GM23248 (cell line): ENCODE measurements around the gene PNMA6E. TPM values are rescaled to one million over a fixed set of nuclear protein-coding genes. Genes with fewer than 3 reads are reported as not detected.
"Not testable (repeated sequence)": the region's sequence is repeated elsewhere in the genome, so short reads cannot be mapped to it uniquely, and the experiment has no call there.

Source experiments
- DNase-seq: peaks from one replicate; pipeline ENCODE4 v3.0.0-alpha.2; 2015
- H2AFZ ChIP-seq: fragments of 200-600 bp; sonication (generic); 2 replicates; pipeline ENCODE4 v1.6.1; 2016; ENCODE audit warnings: antibody characterized with exemption
- H3F3A ChIP-seq: fragments of 200-600 bp; sonication (generic); 2 replicates; pipeline ENCODE4 v1.6.1; 2016; ENCODE audit warnings: mild to moderate bottlenecking, antibody characterized with exemption, mixed run types; ENCODE audit not compliant: insufficient read depth
- H3K27ac ChIP-seq: fragments of 200-600 bp; sonication (generic); 2 replicates; pipeline ENCODE4 v1.5.1; 2016; ENCODE audit warnings: mild to moderate bottlenecking
- H3K27me3 ChIP-seq: fragments of 200-600 bp; sonication (generic); replicated peaks from 2 replicates; pipeline ENCODE4 v1.6.1; 2016; ENCODE audit warnings: mild to moderate bottlenecking; ENCODE audit not compliant: insufficient read depth
- H3K36me3 ChIP-seq: fragments of 200-600 bp; sonication (generic); 2 replicates; pipeline ENCODE4 v1.6.1; 2016; ENCODE audit warnings: low read depth, mild to moderate bottlenecking
- H3K4me1 ChIP-seq: fragments of 200-600 bp; sonication (generic); 2 replicates; pipeline ENCODE4 v1.6.1; 2016; ENCODE audit warnings: mild to moderate bottlenecking; ENCODE audit not compliant: insufficient read depth
- H3K4me2 ChIP-seq: fragments of 200-600 bp; sonication (generic); one replicate; pipeline ENCODE4 v1.6.1; 2016; ENCODE audit warnings: mild to moderate bottlenecking; ENCODE audit not compliant: unreplicated experiment
- H3K4me3 ChIP-seq: fragments of 200-600 bp; sonication (generic); 2 replicates; pipeline ENCODE4 v1.5.1; 2016; ENCODE audit warnings: mild to moderate bottlenecking
- H3K79me2 ChIP-seq: fragments of 200-600 bp; sonication (generic); 2 replicates; pipeline ENCODE4 v1.6.1; 2016; ENCODE audit warnings: mild to moderate bottlenecking; ENCODE audit not compliant: insufficient read depth
- H3K9ac ChIP-seq: fragments of 200-600 bp; sonication (generic); 2 replicates; pipeline ENCODE4 v1.6.1; 2016; ENCODE audit warnings: mild to moderate bottlenecking
- H3K9me2 ChIP-seq: fragments of 200-600 bp; sonication (generic); 2 replicates; pipeline ENCODE4 v1.6.1; 2016; ENCODE audit warnings: mixed run types, mild to moderate bottlenecking, moderate library complexity; ENCODE audit not compliant: insufficient read depth
- H3K9me3 ChIP-seq: fragments of 200-600 bp; sonication (generic); one replicate; pipeline ENCODE4 v1.6.1; 2017; ENCODE audit warnings: low read depth
- H4K20me1 ChIP-seq: fragments of 200-600 bp; sonication (generic); 2 replicates; pipeline ENCODE4 v1.6.0; 2016; ENCODE audit not compliant: insufficient read depth
- EZH2 ChIP-seq: fragments of 200-600 bp; sonication (generic); IDR thresholded peaks from 2 replicates; pipeline ENCODE4 v1.6.1; 2018; ENCODE audit warnings: antibody characterized with exemption, mild to moderate bottlenecking; ENCODE audit not compliant: insufficient read depth, poor library complexity, severe bottlenecking
- EZH2phosphoT487 ChIP-seq: fragments of 200-600 bp; sonication (generic); IDR thresholded peaks from 2 replicates; pipeline ENCODE4 v1.6.1; 2018; ENCODE audit warnings: antibody characterized with exemption, moderate library complexity, mild to moderate bottlenecking, low read depth; ENCODE audit not compliant: insufficient read depth
- WGBS, 2 experiments: methylation state at CpG; one replicate each; pipeline ENCODE4 v1.1.6; 2015 to 2017; ENCODE audit warnings: low lambda C conversion rate in 2 of 2, low coverage in 1 of 2; ENCODE audit errors: missing lambda C conversion rate in 2 of 2; 5-methylcytosine and 5-hydroxymethylcytosine counted together
- in situ Hi-C: fragments of 300-500 bp; cut with MboI; formaldehyde crosslinking; loops from 2 replicates; pipeline ENCODE4 v1.15.0; 2020
- polyA plus RNA-seq: library from polyadenylated mRNA; unstranded; fragments of >200 nt; fragmentation: Nextera tagmentation; extraction: Ambion mirVana; gene quantifications from 2 replicates; pipeline ENCODE4 v1.2.1, GENCODE V29; 2016
- total RNA-seq: library from RNA; depleted of rRNA; stranded (reverse); fragments of >200 nt; shearing (Covaris generic); gene quantifications from 2 replicates; pipeline ENCODE4 v1.2.3, GENCODE V29; 2014

PNMA6E gene
- total and polyA plus RNA-seq, 2 experiments from 2014 or later: not detected

DNA sequence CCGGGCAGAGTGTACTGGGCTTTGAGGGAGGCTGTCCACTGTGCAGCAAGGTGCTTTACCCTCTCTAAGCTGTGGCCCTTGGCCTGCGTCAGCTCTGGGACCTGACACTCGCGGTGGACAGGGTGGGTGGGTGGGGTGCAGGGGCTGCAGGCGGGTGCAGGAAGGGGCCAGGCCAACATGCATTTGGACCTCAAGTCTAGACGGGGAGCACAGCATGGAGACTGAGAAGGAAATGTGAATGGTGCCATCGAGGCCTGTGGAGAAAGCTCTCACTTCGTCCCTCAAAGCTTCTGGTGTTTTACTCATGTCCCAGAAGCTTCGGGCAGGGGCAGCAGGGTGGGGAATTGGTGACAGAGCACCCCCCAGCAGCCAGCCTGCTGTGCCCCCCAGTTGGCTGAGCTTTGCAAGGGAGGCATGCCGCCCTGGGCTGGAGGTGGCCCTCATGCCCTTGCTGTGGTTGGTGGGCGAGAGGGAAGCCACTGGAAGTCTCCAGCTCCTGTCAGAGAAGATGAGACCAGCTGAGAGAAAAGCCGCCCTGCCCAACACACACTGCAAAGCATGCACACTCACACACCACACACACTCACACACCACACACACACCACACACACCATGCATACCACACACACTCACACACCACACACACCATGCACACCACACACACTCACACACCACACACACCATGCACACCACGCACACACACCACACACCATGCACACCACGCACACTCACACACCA lies 12.3 kb downstream of the PNMA6E start:
- TF ChIP-seq EZH2phosphoT487 (no peak), EZH2 (no peak)
- Histone ChIP-seq H3K4me1 (no peaks in the 10 kb centered on the region), H3K4me3 (no peak overlapping the region), H3K4me2 (no peak overlapping the region), H3K79me2 (no peaks in the 10 kb centered on the region), H4K20me1 (no peaks in the 10 kb centered on the region), H3K27me3 (no peaks in the 10 kb centered on the region), H3K27ac (no peak overlapping the region), H3K9me2 (no peaks in the 10 kb centered on the region), H3F3A (no peaks in the 10 kb centered on the region), H3K36me3 (no peaks in the 10 kb centered on the region), H2AFZ (no peak overlapping the region), H3K9ac (no peak overlapping the region), H3K9me3 (no peaks in the 10 kb centered on the region)
- DNase-seq: no peak
- in situ Hi-C loops: no loop called here
- WGBS, 2 experiments: 50 to 80% methylated on average over 2 to 9 of the region's 14 CpGs

DNA sequence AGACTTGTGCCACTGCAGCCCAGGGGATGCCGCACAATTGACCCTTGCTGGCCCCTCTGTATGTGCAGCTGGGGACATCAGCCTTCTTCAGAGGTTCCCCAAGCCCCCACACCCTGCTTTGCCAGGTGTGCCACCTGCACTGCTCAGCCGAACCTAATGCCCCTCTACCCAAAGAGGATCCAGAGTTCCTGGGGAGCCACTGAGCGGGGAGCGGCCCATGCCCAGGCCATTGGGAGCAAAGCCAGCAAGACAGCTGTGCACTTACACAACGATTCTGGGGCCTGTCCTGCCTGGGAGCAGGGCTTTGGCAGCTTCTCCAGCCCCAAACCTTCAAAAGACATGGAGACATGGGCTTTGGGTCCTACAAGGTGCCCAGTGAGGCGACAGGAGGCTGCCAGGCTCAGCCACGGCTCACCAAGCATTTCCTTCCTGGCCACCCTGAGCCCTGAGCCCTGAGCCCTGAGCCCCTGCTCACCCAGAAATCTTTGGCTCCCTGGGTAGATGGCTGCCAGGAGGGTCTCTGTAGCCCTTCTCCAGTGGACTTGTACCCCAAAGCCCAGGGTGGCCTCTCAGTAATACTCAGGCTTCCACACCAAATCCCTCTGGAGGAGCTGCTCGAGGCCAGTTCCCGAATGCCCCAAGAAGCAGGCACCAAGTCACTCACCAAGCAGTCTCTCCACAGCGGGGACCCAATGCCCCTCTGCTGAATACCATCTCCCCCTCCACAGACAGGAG lies 13.0 kb downstream of the PNMA6E start:
- Histone ChIP-seq H3K4me2 (no peak overlapping the region), H3K9me2 (no peaks in the 10 kb centered on the region), H3K9me3 (no peaks in the 10 kb centered on the region), H3K9ac (no peak overlapping the region), H4K20me1 (no peaks in the 10 kb centered on the region), H2AFZ (no peak overlapping the region), H3K36me3 (no peaks in the 10 kb centered on the region), H3K27ac (no peak overlapping the region), H3K4me3 (no peak overlapping the region), H3K27me3 (no peaks in the 10 kb centered on the region), H3K4me1 (no peaks in the 10 kb centered on the region), H3K79me2 (no peaks in the 10 kb centered on the region), H3F3A (no peaks in the 10 kb centered on the region)
- in situ Hi-C loops: no loop called here
- TF ChIP-seq EZH2 (no peak), EZH2phosphoT487 (no peak)
- no peak for DNase-seq
- 58 to 79% methylated on average over 6 to 8 of the region's 10 CpGs for WGBS, 2 experiments

DNA sequence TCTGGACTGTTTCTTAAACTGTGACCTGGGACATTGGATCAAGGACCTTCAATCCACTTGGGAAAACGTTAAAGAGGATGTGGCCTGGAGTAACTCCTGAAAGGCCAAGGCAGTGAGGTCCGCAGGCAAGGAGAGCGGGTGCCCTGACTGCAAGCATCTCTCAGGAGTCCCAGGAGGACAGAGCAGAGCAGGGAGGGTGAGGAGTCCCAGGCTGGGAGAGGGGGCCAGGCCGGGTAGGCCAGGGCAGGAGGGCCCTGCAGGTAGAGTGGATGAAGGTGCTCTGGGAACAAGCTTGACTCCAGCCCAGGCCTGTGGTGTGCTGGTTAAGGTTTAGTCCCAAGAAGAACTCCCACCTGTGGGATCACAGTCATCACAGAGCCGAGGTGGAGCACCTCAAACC lies 13.8 kb downstream of the PNMA6E start:
- 46 to 57% methylated on average over 3 to 4 of the region's 5 CpGs for WGBS, 2 experiments
- H3K4me1 ChIP-seq: no peaks in the 10 kb centered on the region
- H3K27me3 ChIP-seq: no peaks in the 10 kb centered on the region

DNA sequence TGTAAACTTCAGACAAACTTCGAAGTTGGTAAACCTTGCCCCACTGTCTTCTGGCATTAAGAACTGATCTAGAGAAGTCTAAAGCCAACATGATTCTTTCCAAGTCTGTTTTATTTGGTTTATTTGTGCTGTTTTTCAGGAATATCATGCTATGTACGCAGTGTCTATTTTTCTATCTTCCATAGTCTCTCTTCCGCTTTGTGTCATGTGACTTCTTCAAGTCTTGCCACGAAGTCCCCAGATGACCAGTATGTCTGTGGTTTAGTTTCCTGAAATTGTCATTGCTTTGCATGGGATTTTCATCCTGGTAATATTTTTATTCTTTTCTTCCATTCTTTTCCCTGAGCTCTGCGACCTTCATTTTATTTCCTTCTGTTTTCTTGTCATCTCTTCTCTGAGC lies 15.1 kb downstream of the PNMA6E start:
- WGBS, 2 experiments: 53 to 57% methylated on average over 5 of the region's 5 CpGs
- Histone ChIP-seq H3F3A (no peaks in the 10 kb centered on the region), H3K4me1 (peaks cover 3% of the 10 kb centered on the region), H3K4me3 (no peak overlapping the region), H3K9me3 (no peaks in the 10 kb centered on the region), H2AFZ (no peak overlapping the region), H3K36me3 (no peaks in the 10 kb centered on the region), H3K27ac (no peak overlapping the region), H3K27me3 (no peaks in the 10 kb centered on the region), H4K20me1 (no peaks in the 10 kb centered on the region), H3K79me2 (no peaks in the 10 kb centered on the region), H3K9me2 (no peaks in the 10 kb centered on the region), H3K4me2 (no peak overlapping the region), H3K9ac (no peak overlapping the region)
- no peak for DNase-seq
- TF ChIP-seq EZH2phosphoT487: no peak
- no peak for TF ChIP-seq EZH2
- in situ Hi-C loops: no loop called here

More for the DNA sequence above, 13.8 kb downstream of the PNMA6E start:
- Histone ChIP-seq H2AFZ (no peak overlapping the region), H4K20me1 (no peaks in the 10 kb centered on the region), H3K9me2 (no peaks in the 10 kb centered on the region), H3K9me3 (no peaks in the 10 kb centered on the region), H3K4me2 (no peak overlapping the region), H3K4me3 (no peak overlapping the region), H3K36me3 (no peaks in the 10 kb centered on the region), H3K9ac (no peak overlapping the region), H3K27ac (no peak overlapping the region), H3K79me2 (no peaks in the 10 kb centered on the region), H3F3A (no peaks in the 10 kb centered on the region)
- TF ChIP-seq EZH2phosphoT487 (no peak), EZH2 (no peak)
- in situ Hi-C loops: no loop called here
- DNase-seq: no peak

- H3K9ac ChIP-seq, H3K4me2 ChIP-seq: not testable (repeated sequence)
- 30 to 40% methylated on average over 1 to 2 of the region's 2 CpGs for WGBS, 2 experiments
Observed at GRCh38 chrX:153384973-153385372, 16.2 kb downstream of the PNMA6E start.

More at GRCh38 chrX:153384973-153385372, 16.2 kb downstream of the PNMA6E start:
- H3K4me3 ChIP-seq, H3F3A ChIP-seq, H2AFZ ChIP-seq, H3K27me3 ChIP-seq, H3K36me3 ChIP-seq, H4K20me1 ChIP-seq, H3K9me3 ChIP-seq, H3K27ac ChIP-seq, H3K9me2 ChIP-seq, H3K4me1 ChIP-seq, in situ Hi-C loops, H3K79me2 ChIP-seq, DNase-seq: not testable (repeated sequence)
